T-helper 9 cell (primary cell): Measurements from ENCODE around the gene PACS2.

ENCODE experiments used
- DNase-seq: peaks from one replicate; pipeline ENCODE4 v3.0.0-alpha.2; 2020

PACS2 gene

GRCh38 chr14:105411985-105412770 lies 97.6 kb downstream of the PACS2 start:
- DNase-seq = no peak

- no peak for DNase-seq
Measured at GRCh38 chr14:105412771-105413543, 98.4 kb downstream of the PACS2 start.

GRCh38 chr14:105413544-105413886 lies 99.0 kb downstream of the PACS2 start:
- DNase-seq = no peak

- DNase-seq = peak; percentile 49
Measured at GRCh38 chr14:105414456-105415371, 100.2 kb downstream of the PACS2 start.

- no peak for DNase-seq
Measured at GRCh38 chr14:105415481-105416428, 101.2 kb downstream of the PACS2 start.

- no peak for DNase-seq
Measured at GRCh38 chr14:105416671-105417070, 102.1 kb downstream of the PACS2 start.

- DNase-seq = no peak
Measured at GRCh38 chr14:105417690-105418121, 103.2 kb downstream of the PACS2 start.

GRCh38 chr14:105418269-105419194 lies 104.0 kb downstream of the PACS2 start:
- DNase-seq = no peak

GRCh38 chr14:105419195-105420091 lies 104.9 kb downstream of the PACS2 start, which contains the start of gene MTA1:
Gene MTA1 (plus strand): TSS chr14:105419827. CDS start chr14:105420036, 209 bp downstream.
- peak; percentile 50 for DNase-seq

- no peak for DNase-seq
Measured at GRCh38 chr14:105420101-105420973, 105.8 kb downstream of the PACS2 start.

GRCh38 chr14:105420974-105421674 lies 106.6 kb downstream of the PACS2 start:
- no peak for DNase-seq

- no peak for DNase-seq
Measured at GRCh38 chr14:105421723-105422615, 107.4 kb downstream of the PACS2 start.

GRCh38 chr14:105422695-105423487 lies 108.3 kb downstream of the PACS2 start:
- DNase-seq = no peak

- DNase-seq = no peak
Measured at GRCh38 chr14:105423488-105424195, 109.1 kb downstream of the PACS2 start.

- no peak for DNase-seq
Measured at GRCh38 chr14:105424861-105425260, 110.3 kb downstream of the PACS2 start.
